Placental pericyte (primary cell): Measurements from ENCODE around the gene PSPH. TPM values are rescaled to one million over a fixed set of nuclear protein-coding genes. Genes with fewer than 3 reads are reported as not detected.

Source experiments
- small RNA-seq: library from RNA; depleted of rRNA; stranded (forward); fragments of <200 nt; gene quantifications from one replicate; pipeline ENCODE3, GENCODE V24; 2012; ENCODE audit warnings: low replicate concordance
- total RNA-seq: library from RNA; depleted of rRNA; stranded (reverse); fragments of >200 nt; gene quantifications from 2 replicates; pipeline ENCODE4 v1.2.3, GENCODE V29; 2012

PSPH gene
- 56.2 and 75.3 TPM in 2 replicates for total RNA-seq

DNA sequence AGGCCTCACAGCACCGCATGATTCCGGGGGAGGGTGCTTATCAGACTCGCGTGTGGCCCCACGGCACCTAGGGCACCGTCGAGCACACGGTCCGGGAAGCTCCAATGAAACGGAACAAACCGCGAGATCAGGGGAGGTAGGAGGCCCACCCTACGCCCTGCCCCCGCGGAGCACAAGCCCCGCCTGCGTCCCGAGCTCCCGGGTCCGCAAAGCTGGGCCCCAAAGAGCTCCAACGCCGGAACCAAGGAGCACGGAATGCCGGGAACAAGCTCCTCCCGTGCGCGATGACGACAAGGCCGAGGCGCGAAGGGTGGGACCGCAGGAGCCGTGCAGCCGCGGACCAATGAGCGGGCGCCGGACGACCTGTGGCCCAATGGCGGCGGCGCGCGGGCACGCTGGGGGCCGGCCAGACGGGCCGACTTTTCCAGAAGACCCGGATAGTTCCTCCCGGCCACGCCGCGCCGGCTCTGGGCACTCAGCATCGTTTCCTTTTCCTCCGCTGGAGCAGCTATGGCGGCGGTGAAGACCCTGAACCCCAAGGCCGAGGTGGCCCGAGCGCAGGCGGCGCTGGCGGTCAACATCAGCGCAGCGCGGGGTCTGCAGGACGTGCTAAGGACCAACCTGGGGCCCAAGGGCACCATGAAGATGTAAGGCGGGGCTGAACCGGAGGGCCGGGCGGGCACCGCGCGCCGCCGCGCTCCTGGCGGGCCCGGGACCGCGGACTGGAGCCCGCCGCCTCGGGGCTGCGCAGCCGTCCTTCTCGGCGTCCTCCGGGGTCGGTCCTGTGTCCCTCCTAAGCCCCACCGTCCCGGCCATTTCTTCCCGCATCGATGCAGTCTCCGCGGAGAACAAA lies at the start of gene PSPH, which contains the start of gene CCT6A:
PSPH (minus strand) TSS at position 106 of the 853 bp plus-strand sequence. CDS start 30,232 bp downstream, outside the sequence.
CCT6A (plus strand) TSS at position 427 of the 853 bp plus-strand sequence; CDS start at position 511, 84 bp downstream.

DNA sequence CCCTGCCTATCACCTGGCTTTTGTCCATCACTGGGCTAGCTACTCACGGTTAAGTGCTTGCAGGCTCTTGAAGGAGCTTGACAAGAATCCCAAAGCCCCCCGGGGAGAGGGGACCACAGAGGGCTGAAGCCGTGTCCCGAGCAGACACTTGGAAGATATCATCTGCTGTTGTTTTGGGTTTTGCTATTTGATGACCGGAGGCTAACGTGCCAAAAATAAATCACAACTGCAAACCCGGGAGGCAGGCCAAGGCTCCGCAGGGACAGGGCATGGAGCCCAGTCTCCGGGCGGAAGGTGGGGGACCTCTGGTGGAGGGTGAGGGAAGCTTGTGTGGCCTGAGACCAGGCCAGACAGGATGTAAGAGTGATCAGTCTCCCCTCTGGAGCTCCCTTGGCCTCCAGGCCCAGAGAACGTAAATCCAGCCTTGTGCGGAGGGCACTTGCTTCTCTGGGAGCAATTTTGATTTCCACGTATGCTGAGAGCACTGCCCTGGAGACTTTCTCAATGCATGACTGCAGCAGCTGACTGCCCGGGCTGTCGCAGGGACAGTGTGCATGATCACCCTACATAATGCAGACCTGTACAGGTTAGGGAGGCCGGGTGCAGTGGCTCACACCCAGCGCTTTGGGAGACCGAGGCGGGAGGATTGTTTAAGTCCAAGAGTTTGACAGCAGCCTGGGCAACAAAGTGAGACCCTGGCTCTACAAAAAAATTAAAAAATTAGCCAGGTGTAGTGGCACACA lies 41.7 kb upstream of the PSPH start, which contains the start of gene PHKG1:
PHKG1 (minus strand) TSS at position 164 of the 743 bp plus-strand sequence. CDS start 4,011 bp downstream, outside the sequence.

DNA sequence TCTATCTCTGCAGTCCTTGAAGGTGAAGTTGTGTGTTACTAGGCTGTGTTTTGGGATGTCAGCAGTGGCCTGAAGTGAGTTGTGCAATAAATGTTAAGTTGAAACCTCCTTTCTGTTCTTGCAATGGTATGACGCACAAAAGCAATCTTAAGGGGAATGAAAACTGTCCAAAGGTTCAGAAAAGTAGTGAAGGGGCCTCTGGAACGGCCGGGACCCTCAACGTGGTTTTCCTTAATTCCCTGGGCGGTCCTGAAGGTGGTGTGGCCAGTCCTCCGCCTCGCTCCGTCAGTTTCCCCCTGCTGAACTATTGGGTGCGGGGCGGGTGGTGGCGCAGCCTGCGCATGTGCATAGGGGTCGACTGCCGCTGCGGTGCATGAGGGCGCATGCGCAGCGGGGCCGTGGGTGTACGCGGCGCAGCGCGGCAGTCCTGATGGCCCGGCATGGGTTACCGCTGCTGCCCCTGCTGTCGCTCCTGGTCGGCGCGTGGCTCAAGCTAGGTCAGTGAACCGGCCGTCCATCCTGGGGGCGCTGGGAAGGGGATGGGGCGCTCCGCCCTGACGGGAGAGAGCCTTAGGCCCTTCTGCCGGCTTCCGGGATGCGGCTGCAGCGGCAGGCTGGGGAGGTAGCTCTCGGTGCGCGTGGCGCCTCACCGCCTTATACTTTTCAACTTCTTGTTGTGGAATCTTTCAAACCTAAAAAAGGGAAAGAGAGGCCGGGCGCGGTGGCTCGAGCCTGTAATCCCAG lies 12.8 kb upstream of the PSPH start, which contains the start of gene SUMF2:
SUMF2 (plus strand) TSS at position 405 of the 744 bp plus-strand sequence; CDS start at position 431, 26 bp downstream.

DNA sequence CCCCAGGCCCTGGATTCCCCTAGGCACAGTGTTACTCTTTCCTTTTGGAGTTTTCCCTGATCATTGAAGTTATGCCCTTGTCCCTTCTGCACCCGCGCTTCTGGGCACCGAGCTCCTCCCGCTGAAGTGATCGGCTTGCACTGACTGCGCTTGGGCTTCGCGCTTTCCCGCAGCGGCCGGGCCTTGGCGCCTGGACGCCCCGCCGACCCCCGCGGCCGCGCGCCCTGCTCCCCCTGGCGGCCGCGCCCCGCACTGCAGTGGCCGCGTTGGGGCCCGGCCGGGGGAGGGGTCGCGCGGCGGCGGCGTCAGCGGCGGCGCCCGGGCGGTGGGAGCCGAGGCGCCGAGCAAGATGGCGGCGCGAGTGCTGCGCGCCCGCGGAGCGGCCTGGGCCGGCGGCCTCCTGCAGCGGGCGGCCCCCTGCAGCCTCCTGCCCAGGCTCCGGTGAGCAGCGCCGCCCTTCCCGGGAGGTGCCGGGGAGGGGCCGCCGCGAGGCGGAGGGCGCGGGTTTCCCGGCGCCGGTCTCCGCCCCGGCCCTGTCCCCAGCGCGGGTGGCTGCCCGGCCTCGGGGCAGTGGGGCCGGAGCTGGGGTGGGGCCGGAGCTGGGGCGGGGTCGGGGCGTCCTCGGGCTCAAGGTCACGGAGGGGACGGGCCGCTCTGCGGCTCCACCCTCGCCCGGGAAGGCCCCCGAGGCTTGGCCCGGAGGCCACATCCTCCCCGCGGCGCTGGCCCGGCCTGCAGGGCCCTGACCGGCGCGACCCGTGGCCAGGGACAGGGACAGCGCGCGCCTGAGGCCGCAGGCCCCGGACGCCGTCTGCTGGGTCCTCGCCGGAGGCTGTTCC lies 86.8 kb downstream of the PSPH start, which contains the start of gene NIPSNAP2:
NIPSNAP2 (plus strand) TSS at position 325 of the 839 bp plus-strand sequence; CDS start at position 350, 25 bp downstream.

Small RNAs within 50 kb of the gene (small RNA-seq; reads per million reads assigned to genes)
- gene SNORA15 = 0.39 reads per million, percentile 10 among the genes with 10 or more reads in this experiment
- gene SNORA22B = 0.94 reads per million, percentile 42 among the genes with 10 or more reads in this experiment

Other genes with a start within 250 kb of the PSPH start
- not detected in 2 replicates for gene SEPTIN14, start 188.7 kb downstream of the PSPH start, total RNA-seq
- gene ZNF713, start 164.0 kb downstream of the PSPH start, total RNA-seq = 2.0 and 2.4 TPM in 2 replicates
- 9.0 and 10.9 TPM in 2 replicates for gene MRPS17, start 99.6 kb downstream of the PSPH start, total RNA-seq
- gene NIPSNAP2, start 86.9 kb downstream of the PSPH start, total RNA-seq = 29.3 and 37.5 TPM in 2 replicates
- gene CCT6A, start 321 bp upstream of the PSPH start, total RNA-seq = 125 and 184 TPM in 2 replicates
- gene SUMF2, start 12.8 kb upstream of the PSPH start, total RNA-seq = 186 and 218 TPM in 2 replicates
- gene PHKG1, start 41.5 kb upstream of the PSPH start, total RNA-seq = 0.86 and 0.88 TPM in 2 replicates
- gene CHCHD2, start 55.0 kb upstream of the PSPH start, total RNA-seq = 338 and 347 TPM in 2 replicates
- not detected in 2 replicates for gene NUPR2, start 65.0 kb upstream of the PSPH start, total RNA-seq